Measurements from ENCODE around the gene LBP.

DNA sequence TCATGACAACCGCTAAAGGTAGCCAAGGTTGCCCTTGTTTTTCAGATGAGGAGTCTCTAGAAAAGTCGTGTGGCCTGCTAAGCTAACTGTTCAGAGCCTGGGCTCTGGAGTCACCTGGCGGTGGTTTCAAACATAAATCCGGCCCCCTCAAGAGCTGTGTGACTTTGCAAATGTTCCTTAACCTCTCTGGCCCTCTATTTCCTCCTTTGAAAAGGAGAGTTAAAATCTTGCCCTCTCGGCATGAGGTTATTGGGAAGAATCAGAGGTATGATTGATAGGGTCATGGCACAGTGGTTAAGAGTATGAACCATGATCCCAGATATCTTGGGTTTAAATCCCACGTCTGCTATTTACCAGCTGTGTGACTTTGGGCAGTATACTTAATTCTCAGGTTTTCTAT lies 5.6 kb upstream of the LBP start:
- TF ChIP-seq, protein P1, sequence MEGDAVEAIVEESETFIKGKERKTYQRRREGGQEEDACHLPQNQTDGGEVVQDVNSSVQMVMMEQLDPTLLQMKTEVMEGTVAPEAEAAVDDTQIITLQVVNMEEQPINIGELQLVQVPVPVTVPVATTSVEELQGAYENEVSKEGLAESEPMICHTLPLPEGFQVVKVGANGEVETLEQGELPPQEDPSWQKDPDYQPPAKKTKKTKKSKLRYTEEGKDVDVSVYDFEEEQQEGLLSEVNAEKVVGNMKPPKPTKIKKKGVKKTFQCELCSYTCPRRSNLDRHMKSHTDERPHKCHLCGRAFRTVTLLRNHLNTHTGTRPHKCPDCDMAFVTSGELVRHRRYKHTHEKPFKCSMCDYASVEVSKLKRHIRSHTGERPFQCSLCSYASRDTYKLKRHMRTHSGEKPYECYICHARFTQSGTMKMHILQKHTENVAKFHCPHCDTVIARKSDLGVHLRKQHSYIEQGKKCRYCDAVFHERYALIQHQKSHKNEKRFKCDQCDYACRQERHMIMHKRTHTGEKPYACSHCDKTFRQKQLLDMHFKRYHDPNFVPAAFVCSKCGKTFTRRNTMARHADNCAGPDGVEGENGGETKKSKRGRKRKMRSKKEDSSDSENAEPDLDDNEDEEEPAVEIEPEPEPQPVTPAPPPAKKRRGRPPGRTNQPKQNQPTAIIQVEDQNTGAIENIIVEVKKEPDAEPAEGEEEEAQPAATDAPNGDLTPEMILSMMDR (IDR thresholded peaks at IDR 0.05) = no peak
- TF ChIP-seq POLR2A (IDR thresholded peaks at IDR 0.05) = no peak
